ENCODE data around the gene NUB1.

NUB1 gene

DNA sequence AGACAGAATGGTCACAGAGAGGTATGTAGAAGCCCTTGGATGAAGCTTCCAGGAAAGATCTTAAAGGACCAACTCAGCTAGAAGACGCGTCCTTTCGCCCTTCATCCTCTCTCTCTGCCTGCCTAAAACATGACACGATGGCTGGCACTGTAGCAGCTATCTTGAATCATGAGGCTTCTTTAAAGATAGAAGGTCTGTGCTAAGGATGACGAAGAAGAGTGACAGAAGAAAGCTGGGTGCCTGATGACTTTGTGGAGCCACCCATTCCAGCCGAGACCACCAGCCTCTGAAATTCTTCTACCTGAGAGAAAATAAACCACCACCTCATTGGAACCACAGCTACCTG is 42.7 kb downstream of the NUB1 start:
- TF ChIP-seq, protein P1, sequence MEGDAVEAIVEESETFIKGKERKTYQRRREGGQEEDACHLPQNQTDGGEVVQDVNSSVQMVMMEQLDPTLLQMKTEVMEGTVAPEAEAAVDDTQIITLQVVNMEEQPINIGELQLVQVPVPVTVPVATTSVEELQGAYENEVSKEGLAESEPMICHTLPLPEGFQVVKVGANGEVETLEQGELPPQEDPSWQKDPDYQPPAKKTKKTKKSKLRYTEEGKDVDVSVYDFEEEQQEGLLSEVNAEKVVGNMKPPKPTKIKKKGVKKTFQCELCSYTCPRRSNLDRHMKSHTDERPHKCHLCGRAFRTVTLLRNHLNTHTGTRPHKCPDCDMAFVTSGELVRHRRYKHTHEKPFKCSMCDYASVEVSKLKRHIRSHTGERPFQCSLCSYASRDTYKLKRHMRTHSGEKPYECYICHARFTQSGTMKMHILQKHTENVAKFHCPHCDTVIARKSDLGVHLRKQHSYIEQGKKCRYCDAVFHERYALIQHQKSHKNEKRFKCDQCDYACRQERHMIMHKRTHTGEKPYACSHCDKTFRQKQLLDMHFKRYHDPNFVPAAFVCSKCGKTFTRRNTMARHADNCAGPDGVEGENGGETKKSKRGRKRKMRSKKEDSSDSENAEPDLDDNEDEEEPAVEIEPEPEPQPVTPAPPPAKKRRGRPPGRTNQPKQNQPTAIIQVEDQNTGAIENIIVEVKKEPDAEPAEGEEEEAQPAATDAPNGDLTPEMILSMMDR (IDR thresholded peaks at IDR 0.05; ENCODE audit: borderline replicate concordance, insufficient read depth, low read depth, low read length), result no peak
- no peak overlapping the region for H3K4me3 ChIP-seq (ENCODE audit: low read depth, low read length)

DNA sequence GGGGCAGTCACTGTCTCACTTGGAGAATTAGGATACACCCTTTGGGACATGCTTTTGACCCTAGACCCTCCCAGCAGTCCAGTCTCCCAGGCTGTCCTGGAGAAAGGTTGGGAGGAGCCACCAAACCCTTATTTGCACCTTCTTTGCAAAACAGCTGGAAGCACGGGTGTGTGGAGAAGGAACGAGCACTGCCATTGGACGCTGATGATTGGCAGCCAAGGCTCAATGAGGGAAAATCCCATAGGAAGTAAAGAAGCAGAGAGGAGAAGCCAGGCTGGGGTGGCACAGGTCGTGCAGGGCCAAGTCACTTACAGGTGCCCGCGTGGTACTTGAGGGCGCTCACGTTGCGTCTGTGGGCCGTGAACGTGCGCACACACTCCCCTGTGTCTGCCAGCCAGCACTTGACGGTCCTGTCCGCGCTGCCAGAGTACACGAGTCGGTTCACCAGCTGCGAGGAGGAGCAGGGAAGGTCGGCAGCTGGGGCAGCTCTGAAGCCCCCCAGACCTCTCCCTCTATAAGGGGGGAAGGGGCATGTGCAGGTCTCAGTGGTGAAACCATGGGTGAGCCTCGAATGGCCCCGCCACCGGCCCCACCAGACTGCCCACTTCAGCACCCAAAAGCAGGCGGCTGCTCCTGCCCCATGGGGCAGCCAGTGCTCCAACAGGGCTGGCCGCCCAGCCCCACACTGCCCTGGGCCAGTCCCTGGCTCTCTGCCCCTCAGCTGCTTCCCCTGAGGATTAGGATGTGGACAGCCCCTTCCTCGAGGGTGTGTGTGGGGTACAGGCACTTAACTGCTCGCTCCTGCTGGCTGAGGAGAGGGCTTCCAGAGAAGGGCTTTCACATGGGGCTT is 43.4 kb downstream of the NUB1 start:
- no peak overlapping the region for H3K4me3 ChIP-seq (ENCODE audit: low read depth, low read length)
- TF ChIP-seq, protein P1 (IDR thresholded peaks at IDR 0.05; ENCODE audit: borderline replicate concordance, insufficient read depth, low read depth, low read length), result no peak

DNA sequence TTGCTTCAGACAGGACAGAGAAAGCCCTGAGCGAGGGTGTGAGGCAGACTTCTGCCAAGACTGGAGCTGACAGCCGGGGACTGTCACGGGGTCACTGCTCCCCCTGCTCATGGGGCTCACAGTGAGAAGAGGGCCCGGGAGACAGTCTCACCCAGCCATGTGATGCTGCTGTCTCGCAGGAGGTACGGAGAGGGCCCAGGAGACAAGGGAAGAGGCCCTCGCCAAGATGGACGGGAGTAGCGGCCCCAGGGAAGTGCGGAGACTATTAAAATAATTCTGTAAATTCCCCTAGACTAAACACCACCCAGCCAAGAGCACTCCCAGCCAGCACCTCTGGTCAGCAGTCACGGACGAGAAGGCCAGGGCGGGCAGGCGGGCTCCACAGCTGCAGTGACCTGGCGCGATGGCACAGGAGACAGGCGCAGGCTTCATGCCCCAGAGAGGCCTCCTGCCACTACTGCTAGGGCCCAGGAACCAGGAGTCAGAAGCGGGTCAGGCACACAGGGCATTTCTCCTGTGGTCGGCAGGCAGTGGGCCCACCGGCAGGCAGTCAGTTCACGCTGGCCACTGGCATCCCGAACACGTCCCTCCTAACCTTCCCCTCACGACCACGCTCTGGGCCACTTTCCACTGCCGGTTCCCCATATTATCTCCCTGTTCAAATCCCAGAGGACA is 44.2 kb downstream of the NUB1 start:
- H3K4me3 ChIP-seq (ENCODE audit: low read depth, low read length), result no peak overlapping the region
- TF ChIP-seq, protein P1 (IDR thresholded peaks at IDR 0.05; ENCODE audit: borderline replicate concordance, insufficient read depth, low read depth, low read length), result no peak

DNA sequence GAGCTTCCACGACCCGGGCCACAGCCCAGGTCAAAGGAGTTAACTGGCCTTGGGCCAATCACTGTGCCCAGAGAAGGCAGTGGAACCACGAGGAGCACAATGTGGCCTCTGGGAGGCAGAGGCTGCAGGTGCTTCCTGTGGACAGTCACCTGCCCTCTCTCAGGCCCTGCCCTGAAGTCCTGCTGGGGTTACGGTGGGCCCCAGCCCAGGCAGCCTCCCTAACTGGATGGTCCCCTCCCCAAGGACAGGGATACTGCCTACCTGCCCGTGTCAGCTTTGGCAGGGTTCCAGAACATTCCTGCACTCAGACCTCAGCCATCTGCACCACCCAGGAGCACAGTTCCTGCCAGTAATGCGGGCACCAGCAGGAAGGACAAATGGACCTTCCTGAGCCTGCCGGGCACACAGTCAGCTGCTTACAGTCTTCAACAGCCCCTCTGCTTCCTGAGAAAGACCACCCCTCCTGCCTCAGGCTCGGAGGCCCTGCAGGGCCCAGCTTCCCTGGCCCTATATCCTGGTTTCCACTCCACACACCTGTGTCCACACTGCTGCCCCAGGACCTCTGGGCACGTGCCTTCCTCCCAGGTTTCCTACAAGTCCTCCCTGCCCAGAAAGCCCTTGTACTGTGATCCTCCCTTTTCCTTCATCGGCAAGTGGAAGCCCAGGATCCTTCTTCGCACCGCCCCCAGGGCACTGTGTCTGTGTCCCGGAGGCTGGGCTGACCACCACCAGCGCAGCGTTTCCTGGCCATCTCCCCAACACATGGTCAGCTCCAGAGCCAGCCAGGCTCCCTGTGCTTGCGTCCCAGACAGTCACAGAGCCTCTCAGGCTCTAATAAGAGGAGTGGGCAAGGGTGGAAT is 44.9 kb downstream of the NUB1 start:
- TF ChIP-seq, protein P1 (IDR thresholded peaks at IDR 0.05; ENCODE audit: borderline replicate concordance, insufficient read depth, low read depth, low read length), result no peak

DNA sequence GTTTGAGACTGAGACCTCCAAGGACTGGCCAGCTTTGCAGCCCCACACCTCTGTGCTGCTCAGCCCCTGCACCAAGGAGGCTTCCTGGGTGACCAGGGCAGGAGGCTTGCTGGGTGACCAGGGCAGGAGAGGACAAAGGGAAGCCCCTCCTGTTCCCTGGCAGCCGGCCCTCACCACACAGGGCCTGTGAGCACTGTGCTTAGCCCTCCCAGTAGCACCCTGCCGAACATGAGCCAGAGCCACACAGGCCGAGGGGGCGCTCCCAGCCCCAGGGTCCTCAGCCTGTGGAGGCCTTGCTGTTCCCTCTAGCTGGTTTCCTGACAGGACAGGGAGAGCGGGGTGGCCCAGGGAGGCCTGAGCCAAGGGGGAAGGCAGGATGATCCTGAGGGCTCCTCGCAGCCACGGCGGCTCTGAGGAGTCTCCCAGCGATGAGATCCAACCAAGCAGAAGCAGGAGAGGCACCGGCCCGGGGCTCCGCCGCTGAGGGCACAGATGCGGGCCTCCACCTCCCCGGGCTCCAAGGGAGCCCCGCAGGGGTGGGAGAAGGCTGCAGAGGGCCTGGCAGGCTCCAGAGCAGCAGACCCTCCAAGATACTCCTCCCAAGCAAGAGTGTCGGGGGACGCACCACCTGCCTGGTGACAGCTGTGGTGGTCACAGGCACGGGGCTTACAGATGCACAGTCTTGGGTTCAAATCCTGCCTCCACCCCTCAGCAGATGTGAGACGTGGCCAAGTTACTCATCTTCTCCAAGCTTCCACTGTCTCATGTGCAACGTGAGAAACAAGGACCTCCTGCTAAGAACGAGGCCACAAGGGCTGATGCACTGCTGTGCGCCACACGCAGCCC is 45.8 kb downstream of the NUB1 start:
- H3K4me3 ChIP-seq (ENCODE audit: low read depth, low read length), result no peak overlapping the region
- TF ChIP-seq, protein P1 (IDR thresholded peaks at IDR 0.05; ENCODE audit: borderline replicate concordance, insufficient read depth, low read depth, low read length), result no peak

More for the DNA sequence above, 44.9 kb downstream of the NUB1 start:
- no peak overlapping the region for H3K4me3 ChIP-seq (ENCODE audit: low read depth, low read length)

DNA sequence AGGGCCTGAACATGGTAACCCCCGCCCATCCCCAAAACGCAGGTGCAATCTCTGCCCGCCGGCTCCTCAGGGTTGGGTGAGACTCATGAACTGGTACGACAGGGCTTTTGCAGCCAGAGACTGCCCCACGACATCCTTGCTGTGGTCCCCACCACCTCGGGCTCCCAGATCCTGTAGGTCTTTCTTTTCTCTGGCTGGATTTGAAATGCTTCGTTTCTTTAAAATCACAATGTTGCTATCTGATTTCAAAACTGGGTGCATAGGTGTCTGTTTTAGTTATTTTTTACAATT is 46.3 kb downstream of the NUB1 start:
- TF ChIP-seq, protein P1 (IDR thresholded peaks at IDR 0.05; ENCODE audit: borderline replicate concordance, insufficient read depth, low read depth, low read length), result no peak
- H3K4me3 ChIP-seq (ENCODE audit: low read depth, low read length), result no peak overlapping the region
